GM08714 (cell line): ENCODE results near the gene LRRC47.

Experiments used
- H3K4me3 ChIP-seq: fragments of 200-500 bp; sonication (Bioruptor generic); 2 replicates; pipeline ENCODE4 v1.5.1; 2014; ENCODE audit warnings: mild to moderate bottlenecking, low read length, inconsistent platforms
- ZNF274 ChIP-seq: IDR thresholded peaks from 2 replicates; pipeline ENCODE4 v1.6.1; 2012; ENCODE audit warnings: mild to moderate bottlenecking, low read depth, low read length

The LRRC47 gene

GRCh38 chr1:3796215-3797061 is at the start of gene LRRC47:
Gene LRRC47 (minus strand): TSS chr1:3796498. CDS start chr1:3796476, 22 bp downstream.
- no peak for TF ChIP-seq ZNF274
- peak within 1 kb of the TSS; percentile 93 for H3K4me3 ChIP-seq

- TF ChIP-seq ZNF274, result no peak
- H3K4me3 ChIP-seq, result no peak overlapping the region
Observed at GRCh38 chr1:3842912-3843311, 46.6 kb upstream of the LRRC47 start.

GRCh38 chr1:3841491-3841890 is 45.2 kb upstream of the LRRC47 start:
- H3K4me3 ChIP-seq, result no peak overlapping the region
- no peak for TF ChIP-seq ZNF274

GRCh38 chr1:3838788-3839187 is 42.5 kb upstream of the LRRC47 start:
- no peak for TF ChIP-seq ZNF274
- H3K4me3 ChIP-seq, result no peak overlapping the region

- no peak for TF ChIP-seq ZNF274
- no peak overlapping the region for H3K4me3 ChIP-seq
Observed at GRCh38 chr1:3837685-3838084, 41.4 kb upstream of the LRRC47 start.

GRCh38 chr1:3837200-3837599 is 40.9 kb upstream of the LRRC47 start:
- TF ChIP-seq ZNF274, result no peak
- no peak overlapping the region for H3K4me3 ChIP-seq

GRCh38 chr1:3836421-3836820 is 40.1 kb upstream of the LRRC47 start:
- TF ChIP-seq ZNF274, result no peak
- no peak overlapping the region for H3K4me3 ChIP-seq

GRCh38 chr1:3834701-3835100 is 38.4 kb upstream of the LRRC47 start:
- TF ChIP-seq ZNF274, result no peak
- H3K4me3 ChIP-seq, result no peak overlapping the region

GRCh38 chr1:3831689-3832088 is 35.4 kb upstream of the LRRC47 start:
- no peak overlapping the region for H3K4me3 ChIP-seq
- TF ChIP-seq ZNF274, result no peak

GRCh38 chr1:3828391-3828790 is 32.1 kb upstream of the LRRC47 start:
- no peak overlapping the region for H3K4me3 ChIP-seq
- TF ChIP-seq ZNF274, result no peak

- TF ChIP-seq ZNF274, result no peak
- H3K4me3 ChIP-seq, result no peak overlapping the region
Observed at GRCh38 chr1:3827813-3828307, 31.6 kb upstream of the LRRC47 start.

GRCh38 chr1:3825356-3825755 is 29.1 kb upstream of the LRRC47 start:
- H3K4me3 ChIP-seq, result no peak overlapping the region
- TF ChIP-seq ZNF274, result no peak

GRCh38 chr1:3824650-3825049 is 28.4 kb upstream of the LRRC47 start:
- TF ChIP-seq ZNF274, result no peak
- H3K4me3 ChIP-seq, result no peak overlapping the region

GRCh38 chr1:3822421-3822820 is 26.1 kb upstream of the LRRC47 start:
- TF ChIP-seq ZNF274, result no peak
- no peak overlapping the region for H3K4me3 ChIP-seq

- H3K4me3 ChIP-seq, result no peak overlapping the region
- no peak for TF ChIP-seq ZNF274
Observed at GRCh38 chr1:3821908-3822307, 25.6 kb upstream of the LRRC47 start.
